ENCODE results near the gene NPY2R.

- TF ChIP-seq POLR2A (IDR thresholded peaks at IDR 0.05) = no peak
- no peak for TF ChIP-seq CTCF (IDR thresholded peaks at IDR 0.05)
Measured at GRCh38 chr4:155208258-155209054, at the start of gene NPY2R.

Measured in uterus (tissue), 2 donors.